Progenitor cell of endocrine pancreas (in vitro differentiated cells): Measurements from ENCODE around the gene AMOT. TPM values are rescaled to one million over a fixed set of nuclear protein-coding genes. Genes with fewer than 3 reads are reported as not detected.

ENCODE experiments used
- DNase-seq: peaks from one replicate; pipeline ENCODE4 v3.0.0; 2021; ENCODE audit warnings: low spot score; ENCODE audit not compliant: unreplicated experiment
- H3K27ac Mint-ChIP-seq: 2 replicates; pipeline ENCODE4 v1.8.0; 2021; ENCODE audit warnings: mild to moderate bottlenecking, moderate library complexity, mixed read lengths
- H3K27me3 Mint-ChIP-seq: 2 replicates; pipeline ENCODE4 v1.8.0; 2021; ENCODE audit warnings: mixed read lengths
- H3K36me3 Mint-ChIP-seq: 2 replicates; pipeline ENCODE4 v1.8.0; 2022; ENCODE audit warnings: mixed read lengths; ENCODE audit not compliant: insufficient read depth
- H3K4me1 Mint-ChIP-seq: 2 replicates; pipeline ENCODE4 v1.8.0; 2021; ENCODE audit warnings: low read depth, mixed read lengths
- H3K4me3 Mint-ChIP-seq: 2 replicates; pipeline ENCODE4 v1.8.0; 2021; ENCODE audit warnings: low read depth, mild to moderate bottlenecking, moderate library complexity, mixed read lengths
- H3K9me3 Mint-ChIP-seq: 2 replicates; pipeline ENCODE4 v1.8.0; 2021; ENCODE audit warnings: low read depth, mixed read lengths
- total RNA-seq: library from RNA; stranded (reverse); gene quantifications from 2 replicates; pipeline ENCODE4 v1.2.1, GENCODE V29; 2021
- TF ChIP-seq, protein P1 (sequence below): fragments of 200-600 bp; sonication (generic); IDR thresholded peaks from one replicate; pipeline ENCODE4 v1.5.0; 2021; ENCODE audit warnings: antibody characterized with exemption, mild to moderate bottlenecking; ENCODE audit not compliant: unreplicated experiment

AMOT gene
- total RNA-seq, 1 donor from 2014 or later = 494 TPM

DNA sequence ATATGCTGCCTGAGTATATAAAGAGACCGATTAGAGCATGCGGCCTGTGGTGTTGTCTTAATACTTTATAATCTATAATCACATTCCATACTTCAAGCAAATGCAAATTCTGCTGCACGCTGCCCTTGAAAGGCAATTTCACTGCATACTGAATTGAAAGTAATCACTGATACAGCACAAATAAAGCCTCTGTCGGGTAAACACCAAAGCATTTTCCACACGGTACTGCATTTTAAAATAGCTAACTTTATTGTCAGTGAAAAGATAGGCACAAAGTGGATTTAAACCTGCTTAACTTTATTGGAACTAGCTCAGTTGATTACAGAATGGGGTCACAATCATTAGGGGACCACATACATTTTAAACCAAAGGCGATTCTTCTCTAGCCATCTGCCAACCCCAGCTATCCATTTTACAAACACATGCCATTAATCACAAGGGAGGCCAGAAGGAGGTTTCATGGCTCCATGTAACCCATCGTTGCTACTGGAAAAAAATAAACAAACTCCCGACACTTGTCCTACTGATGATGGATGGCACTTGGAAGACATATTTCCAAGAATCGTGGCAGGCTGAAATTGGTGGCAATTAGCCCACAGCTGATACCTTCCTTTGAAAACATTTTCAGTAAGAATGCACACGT is 65.9 kb downstream of the AMOT start:
- no peaks in the 10 kb centered on the region for H3K4me1 Mint-ChIP-seq
- TF ChIP-seq, protein P1, sequence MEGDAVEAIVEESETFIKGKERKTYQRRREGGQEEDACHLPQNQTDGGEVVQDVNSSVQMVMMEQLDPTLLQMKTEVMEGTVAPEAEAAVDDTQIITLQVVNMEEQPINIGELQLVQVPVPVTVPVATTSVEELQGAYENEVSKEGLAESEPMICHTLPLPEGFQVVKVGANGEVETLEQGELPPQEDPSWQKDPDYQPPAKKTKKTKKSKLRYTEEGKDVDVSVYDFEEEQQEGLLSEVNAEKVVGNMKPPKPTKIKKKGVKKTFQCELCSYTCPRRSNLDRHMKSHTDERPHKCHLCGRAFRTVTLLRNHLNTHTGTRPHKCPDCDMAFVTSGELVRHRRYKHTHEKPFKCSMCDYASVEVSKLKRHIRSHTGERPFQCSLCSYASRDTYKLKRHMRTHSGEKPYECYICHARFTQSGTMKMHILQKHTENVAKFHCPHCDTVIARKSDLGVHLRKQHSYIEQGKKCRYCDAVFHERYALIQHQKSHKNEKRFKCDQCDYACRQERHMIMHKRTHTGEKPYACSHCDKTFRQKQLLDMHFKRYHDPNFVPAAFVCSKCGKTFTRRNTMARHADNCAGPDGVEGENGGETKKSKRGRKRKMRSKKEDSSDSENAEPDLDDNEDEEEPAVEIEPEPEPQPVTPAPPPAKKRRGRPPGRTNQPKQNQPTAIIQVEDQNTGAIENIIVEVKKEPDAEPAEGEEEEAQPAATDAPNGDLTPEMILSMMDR = no peak
- peaks cover 44% of the 10 kb centered on the region for H3K36me3 Mint-ChIP-seq
- H3K27ac Mint-ChIP-seq = no peak overlapping the region
- no peak for DNase-seq
- H3K9me3 Mint-ChIP-seq = peaks cover 4% of the 10 kb centered on the region
- H3K4me3 Mint-ChIP-seq = no peak overlapping the region
- H3K27me3 Mint-ChIP-seq = no peaks in the 10 kb centered on the region

DNA sequence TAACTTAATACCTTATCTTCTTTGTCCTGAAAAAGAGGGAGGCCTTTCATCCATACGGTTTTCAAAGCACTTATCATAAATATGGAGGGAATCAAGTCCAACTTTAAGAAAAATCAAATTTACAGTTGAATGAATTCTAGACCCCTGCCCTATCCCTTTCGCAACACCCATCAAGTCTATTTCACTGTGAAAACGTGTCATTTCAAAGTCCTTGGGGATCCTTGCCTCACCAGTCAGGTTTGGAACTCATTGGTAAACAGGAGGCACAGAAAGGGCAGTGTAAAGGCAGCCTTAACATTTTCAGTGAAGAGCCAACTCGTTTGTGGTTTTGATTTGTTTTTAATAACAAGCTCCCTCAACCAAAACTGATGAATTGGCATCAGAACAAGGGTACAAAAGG is 66.5 kb downstream of the AMOT start:
- H3K4me1 Mint-ChIP-seq = no peaks in the 10 kb centered on the region
- no peak for DNase-seq
- TF ChIP-seq, protein P1 = no peak
- peaks cover 41% of the 10 kb centered on the region for H3K36me3 Mint-ChIP-seq
- H3K4me3 Mint-ChIP-seq = no peak overlapping the region
- no peak overlapping the region for H3K27ac Mint-ChIP-seq
- H3K9me3 Mint-ChIP-seq = peaks cover 5% of the 10 kb centered on the region
- H3K27me3 Mint-ChIP-seq = no peaks in the 10 kb centered on the region

- H3K4me1 Mint-ChIP-seq = no peaks in the 10 kb centered on the region
- H3K27me3 Mint-ChIP-seq = no peaks in the 10 kb centered on the region
- H3K27ac Mint-ChIP-seq = no peak overlapping the region
- peaks cover 19% of the 10 kb centered on the region for H3K36me3 Mint-ChIP-seq
- TF ChIP-seq, protein P1 = no peak
- no peak overlapping the region for H3K4me3 Mint-ChIP-seq
- peaks cover 5% of the 10 kb centered on the region for H3K9me3 Mint-ChIP-seq
- no peak for DNase-seq
These were observed 71.6 kb downstream of the AMOT start for GRCh38 chrX:112769034-112769433.

- DNase-seq = no peak
- no peak overlapping the region for H3K27ac Mint-ChIP-seq
- TF ChIP-seq, protein P1 = no peak
- H3K4me1 Mint-ChIP-seq = no peaks in the 10 kb centered on the region
- peaks cover 5% of the 10 kb centered on the region for H3K9me3 Mint-ChIP-seq
- no peaks in the 10 kb centered on the region for H3K27me3 Mint-ChIP-seq
- peaks cover 19% of the 10 kb centered on the region for H3K36me3 Mint-ChIP-seq
- H3K4me3 Mint-ChIP-seq = no peak overlapping the region
These were observed 72.1 kb downstream of the AMOT start for GRCh38 chrX:112768563-112768962.

GRCh38 chrX:112766774-112767173 is 73.9 kb downstream of the AMOT start:
- TF ChIP-seq, protein P1 = no peak
- Mint-ChIP-seq H3K4me1 (no peaks in the 10 kb centered on the region), H3K27me3 (no peaks in the 10 kb centered on the region), H3K36me3 (peaks cover 10% of the 10 kb centered on the region), H3K9me3 (peaks cover 5% of the 10 kb centered on the region), H3K4me3 (no peak overlapping the region), H3K27ac (no peak overlapping the region)
- DNase-seq = no peak
